ENCODE results near the gene MIX23. TPM values are rescaled to one million over a fixed set of nuclear protein-coding genes. Genes with fewer than 3 reads are reported as not detected.
"Not testable (repeated sequence)": the region's sequence is repeated elsewhere in the genome, so short reads cannot be mapped to it uniquely, and the experiment has no call there.

The MIX23 gene
- total RNA-seq, 1 donor from 2014 or later, result 33.2 TPM

DNA sequence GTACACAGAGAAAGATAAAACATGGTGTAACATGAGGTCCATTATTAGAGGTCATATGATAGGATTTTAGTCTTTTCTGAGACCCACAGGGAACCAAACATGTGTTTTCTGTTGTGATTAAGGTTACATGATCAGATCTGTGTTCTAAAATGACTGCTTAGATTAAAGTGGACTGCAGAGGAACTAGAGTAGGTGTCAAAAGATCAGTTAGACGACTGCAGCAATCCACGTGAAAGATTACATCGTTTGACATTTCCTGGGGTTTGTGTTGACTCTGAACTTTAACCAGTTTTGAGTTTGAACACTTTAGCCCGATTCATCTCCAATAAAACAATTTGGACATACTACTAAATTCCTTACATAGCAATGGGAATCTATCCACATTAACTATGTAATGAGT is 5.1 kb downstream of the MIX23 start:
- Mint-ChIP-seq H3K27ac (ENCODE audit: unreplicated experiment) (no peak overlapping the region), H3K27me3 (ENCODE audit: unreplicated experiment) (peaks cover 1% of the 10 kb centered on the region), H3K9me3 (ENCODE audit: unreplicated experiment) (no peaks in the 10 kb centered on the region), H3K4me3 (ENCODE audit: unreplicated experiment) (no peak overlapping the region), H3K36me3 (ENCODE audit: low read depth, unreplicated experiment) (no peaks in the 10 kb centered on the region), H3K4me1 (ENCODE audit: unreplicated experiment) (peaks cover 7% of the 10 kb centered on the region)
- TF ChIP-seq, protein P1, sequence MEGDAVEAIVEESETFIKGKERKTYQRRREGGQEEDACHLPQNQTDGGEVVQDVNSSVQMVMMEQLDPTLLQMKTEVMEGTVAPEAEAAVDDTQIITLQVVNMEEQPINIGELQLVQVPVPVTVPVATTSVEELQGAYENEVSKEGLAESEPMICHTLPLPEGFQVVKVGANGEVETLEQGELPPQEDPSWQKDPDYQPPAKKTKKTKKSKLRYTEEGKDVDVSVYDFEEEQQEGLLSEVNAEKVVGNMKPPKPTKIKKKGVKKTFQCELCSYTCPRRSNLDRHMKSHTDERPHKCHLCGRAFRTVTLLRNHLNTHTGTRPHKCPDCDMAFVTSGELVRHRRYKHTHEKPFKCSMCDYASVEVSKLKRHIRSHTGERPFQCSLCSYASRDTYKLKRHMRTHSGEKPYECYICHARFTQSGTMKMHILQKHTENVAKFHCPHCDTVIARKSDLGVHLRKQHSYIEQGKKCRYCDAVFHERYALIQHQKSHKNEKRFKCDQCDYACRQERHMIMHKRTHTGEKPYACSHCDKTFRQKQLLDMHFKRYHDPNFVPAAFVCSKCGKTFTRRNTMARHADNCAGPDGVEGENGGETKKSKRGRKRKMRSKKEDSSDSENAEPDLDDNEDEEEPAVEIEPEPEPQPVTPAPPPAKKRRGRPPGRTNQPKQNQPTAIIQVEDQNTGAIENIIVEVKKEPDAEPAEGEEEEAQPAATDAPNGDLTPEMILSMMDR (IDR thresholded peaks at IDR 0.05; ENCODE audit: unreplicated experiment), result no peak
- no peak for DNase-seq (ENCODE audit: low spot score)

- Mint-ChIP-seq H3K4me1 (ENCODE audit: unreplicated experiment) (no peaks in the 10 kb centered on the region), H3K27ac (ENCODE audit: unreplicated experiment) (no peak overlapping the region), H3K36me3 (ENCODE audit: low read depth, unreplicated experiment) (no peaks in the 10 kb centered on the region), H3K4me3 (ENCODE audit: unreplicated experiment) (no peak overlapping the region), H3K9me3 (ENCODE audit: unreplicated experiment) (no peaks in the 10 kb centered on the region), H3K27me3 (ENCODE audit: unreplicated experiment) (peaks cover 1% of the 10 kb centered on the region)
- DNase-seq (ENCODE audit: low spot score), result no peak
- TF ChIP-seq, protein P1 (IDR thresholded peaks at IDR 0.05; ENCODE audit: unreplicated experiment), result no peak
These were observed 9.0 kb downstream of the MIX23 start for GRCh38 chr3:122374034-122374433.

DNA sequence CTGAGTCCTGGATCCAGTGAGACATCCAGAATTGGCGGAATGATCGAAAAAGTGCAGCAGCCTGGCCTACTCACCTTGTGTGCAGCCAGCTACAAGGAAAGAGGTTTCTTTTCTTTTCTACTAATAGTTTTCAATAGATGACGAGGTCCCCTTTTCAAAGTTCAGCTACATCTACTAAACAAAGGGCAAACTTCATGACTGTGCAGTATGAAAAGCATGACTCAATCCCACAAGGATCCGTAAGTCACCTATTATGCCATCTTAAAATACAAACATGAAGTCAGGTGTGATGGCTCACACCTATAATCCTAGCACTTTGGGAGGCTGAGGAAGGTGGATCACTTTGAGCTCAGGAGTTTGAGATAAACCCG is 16.7 kb downstream of the MIX23 start:
- H3K9me3 Mint-ChIP-seq (ENCODE audit: unreplicated experiment), result no peaks in the 10 kb centered on the region
- DNase-seq (ENCODE audit: low spot score), result no peak
- peaks cover 11% of the 10 kb centered on the region for H3K4me1 Mint-ChIP-seq (ENCODE audit: unreplicated experiment)
- H3K27me3 Mint-ChIP-seq (ENCODE audit: unreplicated experiment), result peaks cover 2% of the 10 kb centered on the region
- TF ChIP-seq, protein P1 (IDR thresholded peaks at IDR 0.05; ENCODE audit: unreplicated experiment), result no peak
- H3K27ac Mint-ChIP-seq (ENCODE audit: unreplicated experiment), result no peak overlapping the region
- peaks cover 7% of the 10 kb centered on the region for H3K36me3 Mint-ChIP-seq (ENCODE audit: low read depth, unreplicated experiment)
- H3K4me3 Mint-ChIP-seq (ENCODE audit: unreplicated experiment), result no peak overlapping the region

DNA sequence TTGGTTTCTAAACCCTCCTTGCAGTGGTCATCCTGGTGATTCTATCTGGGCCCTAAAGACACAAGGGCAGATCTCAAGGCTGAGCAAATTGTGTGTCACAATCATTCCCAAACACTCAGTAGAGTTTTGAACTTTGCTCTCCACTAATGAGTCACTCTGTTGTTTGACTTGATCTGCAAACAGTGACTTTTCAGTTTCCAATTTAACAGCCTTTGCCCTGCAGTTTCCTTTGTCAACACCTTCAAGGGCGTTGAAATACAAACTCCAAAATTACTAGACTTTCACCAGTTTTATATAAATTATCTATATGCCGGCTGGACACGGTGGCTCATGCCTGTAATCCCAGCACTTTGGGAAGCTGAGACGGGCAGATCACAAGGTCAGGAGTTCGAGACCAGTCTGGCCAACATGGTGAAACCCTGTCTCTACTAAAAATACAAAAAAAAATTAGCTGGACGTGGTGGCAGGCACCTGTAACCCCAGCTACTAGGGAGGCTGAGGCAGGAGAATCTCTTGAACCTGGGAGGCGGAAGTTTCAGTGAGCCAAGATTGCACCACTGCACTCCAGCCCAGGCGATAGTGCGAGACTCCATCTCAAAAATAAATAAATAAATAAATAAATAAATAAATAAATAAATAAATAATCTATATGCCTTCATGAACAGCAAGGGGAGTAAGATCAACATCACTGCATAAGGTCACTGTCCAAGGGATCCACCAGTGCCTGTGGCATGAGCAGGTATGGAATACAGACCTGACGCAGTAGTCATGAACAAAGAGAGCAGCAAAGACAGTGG is 17.3 kb downstream of the MIX23 start:
- DNase-seq (ENCODE audit: low spot score); H3K4me3 Mint-ChIP-seq (ENCODE audit: unreplicated experiment); H3K36me3 Mint-ChIP-seq (ENCODE audit: low read depth, unreplicated experiment); H3K27ac Mint-ChIP-seq (ENCODE audit: unreplicated experiment); H3K27me3 Mint-ChIP-seq (ENCODE audit: unreplicated experiment); H3K9me3 Mint-ChIP-seq (ENCODE audit: unreplicated experiment): not testable (repeated sequence)
- peaks cover 11% of the 10 kb centered on the region for H3K4me1 Mint-ChIP-seq (ENCODE audit: unreplicated experiment)

DNA sequence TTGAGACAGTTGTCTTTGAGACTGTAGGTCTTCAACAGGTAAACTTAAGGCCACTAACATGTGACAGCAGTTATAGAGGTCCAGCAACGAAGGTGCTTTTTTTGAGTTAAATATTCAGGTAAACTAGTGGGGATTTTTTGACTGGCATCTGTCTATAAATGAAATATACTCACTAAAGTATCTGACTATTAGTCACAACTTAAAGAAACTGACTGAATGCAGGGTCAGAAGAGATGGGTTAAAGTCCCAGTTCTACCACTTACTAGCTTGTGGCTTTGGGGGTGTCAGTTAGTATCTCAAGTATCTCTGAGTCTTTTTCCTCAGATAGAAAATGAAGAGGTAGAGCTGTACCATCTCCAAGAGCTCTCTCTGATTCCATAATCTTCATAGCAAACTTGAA is 18.0 kb downstream of the MIX23 start:
- H3K4me3 Mint-ChIP-seq (ENCODE audit: unreplicated experiment), result no peak overlapping the region
- H3K9me3 Mint-ChIP-seq (ENCODE audit: unreplicated experiment), result no peaks in the 10 kb centered on the region
- no peak overlapping the region for H3K27ac Mint-ChIP-seq (ENCODE audit: unreplicated experiment)
- H3K27me3 Mint-ChIP-seq (ENCODE audit: unreplicated experiment), result peaks cover 2% of the 10 kb centered on the region
- DNase-seq (ENCODE audit: low spot score), result no peak
- peaks cover 11% of the 10 kb centered on the region for H3K4me1 Mint-ChIP-seq (ENCODE audit: unreplicated experiment)
- peaks cover 7% of the 10 kb centered on the region for H3K36me3 Mint-ChIP-seq (ENCODE audit: low read depth, unreplicated experiment)
- TF ChIP-seq, protein P1 (IDR thresholded peaks at IDR 0.05; ENCODE audit: unreplicated experiment), result no peak
